DND-41 (cell line): ENCODE data around the gene SERINC3.

Experiments used
- ATAC-seq: fragments of 200-7000 bp; cut with Tn5 transposase; 3 replicates; pipeline ENCODE4 v1.9.1; 2021; ENCODE audit warnings: low read depth; ENCODE audit not compliant: insufficient read depth
- DNase-seq: peaks from one replicate; pipeline ENCODE4 v3.0.0-alpha.2; 2020
- H2AFZ ChIP-seq: 2 replicates; pipeline ENCODE4 v1.6.0; 2012; ENCODE audit warnings: low read depth, low read length
- H3K27ac ChIP-seq: 2 replicates; pipeline ENCODE4 v1.5.1; 2012; ENCODE audit warnings: low read length, inconsistent platforms
- H3K27me3 ChIP-seq: fragments of 200-600 bp; sonication (generic); 2 replicates; pipeline ENCODE4 v1.6.0; 2012; ENCODE audit warnings: low read length, mild to moderate bottlenecking, inconsistent platforms; ENCODE audit not compliant: insufficient read depth, poor library complexity
- H3K36me3 ChIP-seq: 2 replicates; pipeline ENCODE4 v1.5.1; 2012; ENCODE audit warnings: low read length, inconsistent platforms; ENCODE audit not compliant: insufficient read depth
- H3K4me1 ChIP-seq: 2 replicates; pipeline ENCODE4 v1.5.1; 2012; ENCODE audit warnings: mild to moderate bottlenecking, low read length; ENCODE audit not compliant: insufficient read depth
- H3K4me2 ChIP-seq: 2 replicates; pipeline ENCODE4 v1.6.0; 2012; ENCODE audit warnings: mild to moderate bottlenecking, moderate library complexity, low read length, inconsistent platforms; ENCODE audit not compliant: insufficient read depth
- H3K4me3 ChIP-seq, 2 experiments: fragments of 200-600 bp in 1 of 2; shearing (Covaris generic) in 1 of 2; 2 replicates each; pipeline ENCODE4 v1.5.1; 2012 to 2016; ENCODE audit warnings: inconsistent platforms in 2 of 2, low read length in 2 of 2, mild to moderate bottlenecking in 2 of 2, low read depth in 1 of 2, moderate library complexity in 1 of 2
- H3K79me2 ChIP-seq: 2 replicates; pipeline ENCODE4 v1.6.0; 2012; ENCODE audit warnings: low read length, inconsistent platforms; ENCODE audit not compliant: insufficient read depth
- H3K9ac ChIP-seq: 2 replicates; pipeline ENCODE4 v1.6.0; 2012; ENCODE audit warnings: low read depth, mild to moderate bottlenecking, inconsistent platforms, low read length, moderate library complexity
- H3K9me3 ChIP-seq: 2 replicates; pipeline ENCODE4 v1.5.1; 2012; ENCODE audit warnings: low read length, moderate library complexity, mild to moderate bottlenecking, inconsistent platforms; ENCODE audit not compliant: insufficient read depth, severe bottlenecking
- H4K20me1 ChIP-seq: 2 replicates; pipeline ENCODE4 v1.6.0; 2012; ENCODE audit warnings: low read length; ENCODE audit not compliant: insufficient read depth
- CTCF ChIP-seq: IDR thresholded peaks from 2 replicates; pipeline ENCODE4 v1.5.1; 2012; ENCODE audit warnings: borderline replicate concordance, low read length, moderate library complexity, mild to moderate bottlenecking; ENCODE audit not compliant: poor library complexity, severe bottlenecking; ENCODE audit errors: extremely low read depth
- EZH2 ChIP-seq: IDR thresholded peaks from 3 replicates; pipeline ENCODE4 v1.6.1; 2012; ENCODE audit warnings: borderline replicate concordance, low read depth, mild to moderate bottlenecking, moderate library complexity, low read length, inconsistent platforms; ENCODE audit not compliant: severe bottlenecking

Gene SERINC3

GRCh38 chr20:44552568-44552949 lies 30.7 kb upstream of the SERINC3 start:
- H3K79me2 ChIP-seq: no peaks in the 10 kb centered on the region

GRCh38 chr20:44552050-44552449 lies 30.2 kb upstream of the SERINC3 start:
- no peak for TF ChIP-seq CTCF
- TF ChIP-seq EZH2: no peak
- no peak for DNase-seq
- no peak overlapping the region for H3K27ac ChIP-seq
- no peak for ATAC-seq
- no peaks in the 10 kb centered on the region for H3K4me1 ChIP-seq
- no peaks in the 10 kb centered on the region for H3K9me3 ChIP-seq
- H3K4me3 ChIP-seq: no peak overlapping the region
- H3K79me2 ChIP-seq: no peaks in the 10 kb centered on the region
- H2AFZ ChIP-seq: no peak overlapping the region
- H3K36me3 ChIP-seq: no peaks in the 10 kb centered on the region
- H3K9ac ChIP-seq: no peak overlapping the region
- H3K4me2 ChIP-seq: no peak overlapping the region
- H3K27me3 ChIP-seq: peaks cover 4% of the 10 kb centered on the region
- H4K20me1 ChIP-seq: no peaks in the 10 kb centered on the region

More at GRCh38 chr20:44552568-44552949, 30.7 kb upstream of the SERINC3 start:
- Histone ChIP-seq H3K27me3 (peaks cover 4% of the 10 kb centered on the region), H3K4me3 (no peak overlapping the region), H2AFZ (no peak overlapping the region), H3K4me2 (no peak overlapping the region), H4K20me1 (no peaks in the 10 kb centered on the region), H3K9ac (no peak overlapping the region), H3K27ac (no peak overlapping the region), H3K36me3 (no peaks in the 10 kb centered on the region), H3K9me3 (no peaks in the 10 kb centered on the region), H3K4me1 (no peaks in the 10 kb centered on the region)
- TF ChIP-seq CTCF (no peak), EZH2 (no peak)
- no peak for DNase-seq
- ATAC-seq: no peak

GRCh38 chr20:44549123-44549522 lies 27.3 kb upstream of the SERINC3 start:
- H4K20me1 ChIP-seq: no peaks in the 10 kb centered on the region
- H3K27me3 ChIP-seq: peaks cover 6% of the 10 kb centered on the region
- ATAC-seq (no peak), DNase-seq (no peak)
- no peak overlapping the region for H3K4me3 ChIP-seq
- no peaks in the 10 kb centered on the region for H3K79me2 ChIP-seq
- no peak overlapping the region for H3K27ac ChIP-seq
- H3K4me1 ChIP-seq: no peaks in the 10 kb centered on the region
- no peak overlapping the region for H3K9ac ChIP-seq
- no peaks in the 10 kb centered on the region for H3K36me3 ChIP-seq
- H3K4me2 ChIP-seq: no peak overlapping the region
- H3K9me3 ChIP-seq: no peaks in the 10 kb centered on the region
- H2AFZ ChIP-seq: no peak overlapping the region
- no peak for TF ChIP-seq EZH2
- no peak for TF ChIP-seq CTCF

- ATAC-seq (no peak), DNase-seq (no peak)
- Histone ChIP-seq H3K4me1 (no peaks in the 10 kb centered on the region), H3K27ac (no peak overlapping the region), H4K20me1 (no peaks in the 10 kb centered on the region), H3K4me2 (no peak overlapping the region), H3K79me2 (no peaks in the 10 kb centered on the region), H3K9ac (no peak overlapping the region), H2AFZ (no peak overlapping the region), H3K27me3 (peaks cover 6% of the 10 kb centered on the region), H3K9me3 (no peaks in the 10 kb centered on the region), H3K4me3 (no peak overlapping the region), H3K36me3 (no peaks in the 10 kb centered on the region)
- TF ChIP-seq CTCF (no peak), EZH2 (no peak)
These were observed 25.5 kb upstream of the SERINC3 start for GRCh38 chr20:44547419-44547818.
